IPS-NIHi7 (cell line): ENCODE measurements around the gene SDF2.
"Not testable (repeated sequence)": the region's sequence is repeated elsewhere in the genome, so short reads cannot be mapped to it uniquely, and the experiment has no call there.

ENCODE experiments used
- DNase-seq: peaks from one replicate; pipeline ENCODE4 v3.0.0; 2012; ENCODE audit warnings: mixed read lengths; ENCODE audit errors: extremely low spot score

Gene SDF2

DNA sequence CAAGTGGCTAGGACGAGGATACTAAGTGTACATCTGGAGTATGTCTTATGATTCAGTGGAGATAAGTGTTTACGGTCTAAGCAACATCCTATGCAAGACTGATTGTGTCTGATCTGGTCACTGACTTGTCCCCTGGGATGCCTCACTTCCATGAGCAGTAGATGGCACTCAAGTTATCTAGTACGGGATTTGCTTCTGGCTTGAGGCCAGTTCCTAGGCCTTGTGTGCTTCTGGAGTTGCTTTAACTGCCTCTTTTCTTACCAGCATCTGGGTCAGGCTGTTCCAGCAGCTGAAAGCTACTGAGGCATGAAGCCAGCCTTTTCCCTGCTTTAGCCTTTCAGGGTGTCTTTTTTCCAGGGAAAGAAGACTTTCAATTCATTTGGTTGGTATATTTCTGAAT, 23.3 kb upstream of the SDF2 start:
- DNase-seq = no peak

DNA sequence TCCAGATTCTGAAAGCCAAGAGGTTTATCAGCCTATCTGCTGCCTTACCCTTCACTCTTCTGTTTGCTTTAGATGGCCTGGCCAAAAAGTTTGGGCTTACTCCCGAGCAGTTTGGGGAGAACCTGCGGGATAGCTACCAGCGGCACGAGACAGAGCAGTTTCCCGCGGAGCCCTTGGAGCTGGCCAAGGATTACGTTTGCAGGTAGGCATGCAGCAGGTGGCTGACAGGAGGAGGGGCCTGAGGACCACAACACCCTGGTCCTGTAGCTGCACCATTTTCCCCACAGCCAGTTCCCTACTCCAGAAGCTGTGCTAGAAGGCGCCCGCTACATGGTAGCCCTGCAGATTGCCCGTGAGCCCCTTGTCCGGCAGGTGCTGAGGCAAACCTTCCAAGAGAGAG, 20.9 kb upstream of the SDF2 start:
- DNase-seq = no peak

DNA sequence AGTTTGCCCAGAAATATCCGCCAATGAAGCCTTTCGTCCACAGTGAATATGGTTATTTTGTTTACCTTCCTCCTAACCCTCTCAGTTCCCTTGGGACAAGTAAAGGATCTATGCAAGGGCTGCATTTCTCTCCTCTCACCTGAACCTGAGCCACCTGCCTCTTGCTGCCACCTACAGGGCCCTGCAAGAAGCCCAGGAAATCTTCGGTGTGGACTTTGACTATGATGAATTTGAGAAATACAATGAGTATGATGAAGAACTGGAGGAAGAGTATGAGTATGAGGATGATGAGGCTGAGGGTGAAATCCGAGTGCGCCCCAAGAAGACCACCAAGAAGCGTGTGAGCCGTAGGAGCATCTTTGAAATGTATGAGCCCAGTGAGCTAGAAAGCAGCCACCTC, 14.3 kb upstream of the SDF2 start:
- peak; percentile 44 for DNase-seq

DNA sequence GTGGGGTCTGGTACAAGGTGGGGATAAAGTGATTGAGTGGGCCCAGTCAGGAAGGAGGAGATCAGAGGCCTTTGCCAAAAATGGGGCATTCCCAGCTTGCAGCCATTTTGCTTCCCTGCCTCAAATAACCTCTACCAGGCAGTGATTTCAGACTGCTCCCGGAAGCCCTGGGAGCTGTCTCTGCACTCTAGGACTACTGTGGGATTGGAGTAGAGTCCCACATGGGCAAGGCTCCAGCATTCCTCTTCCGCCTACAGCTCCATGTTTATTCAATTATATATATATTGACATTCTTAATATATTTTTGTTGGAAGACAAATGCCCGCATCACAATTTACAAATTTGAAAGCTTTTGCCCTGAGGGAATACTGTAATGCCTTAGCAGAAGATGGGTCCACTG, 13.8 kb upstream of the SDF2 start:
- no peak for DNase-seq

DNA sequence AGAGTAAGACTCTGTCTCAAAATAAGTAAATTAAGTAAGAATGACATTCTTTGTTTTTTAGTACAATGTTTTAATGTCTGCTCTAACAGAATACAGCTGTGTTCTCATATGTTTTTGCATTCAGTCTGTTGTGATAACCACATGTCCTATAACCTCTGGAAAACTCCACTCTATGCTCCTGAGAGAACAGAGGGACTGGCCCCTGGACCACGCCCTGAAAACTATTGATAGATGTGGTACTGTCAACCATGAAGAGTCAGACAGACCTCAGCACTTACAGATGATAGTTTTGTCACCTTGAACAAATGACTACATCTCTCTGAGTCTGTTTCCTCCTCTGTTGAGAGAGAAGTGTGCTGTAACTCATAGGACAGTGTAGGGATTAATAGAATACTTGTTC, 8.2 kb upstream of the SDF2 start:
- DNase-seq = no peak

DNA sequence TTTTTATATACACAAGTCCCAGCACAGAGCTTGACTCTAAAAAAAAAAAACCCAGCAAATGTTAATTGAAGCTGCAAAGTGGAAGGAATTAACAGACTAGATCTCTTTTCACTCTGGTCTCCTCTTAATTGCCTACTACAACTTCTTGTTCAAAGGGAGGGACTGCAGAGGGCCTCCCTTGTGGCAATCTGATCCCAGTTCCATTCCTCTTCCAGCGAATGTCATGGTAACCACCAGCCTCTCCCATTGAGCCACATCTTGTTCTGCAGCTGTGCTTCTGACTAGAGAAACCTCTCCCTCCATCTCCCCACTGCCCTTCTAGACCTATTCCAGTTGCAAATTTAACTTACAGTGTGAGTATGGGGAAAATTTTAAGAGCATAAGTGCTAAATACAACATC, 6.2 kb upstream of the SDF2 start:
- no peak for DNase-seq

DNA sequence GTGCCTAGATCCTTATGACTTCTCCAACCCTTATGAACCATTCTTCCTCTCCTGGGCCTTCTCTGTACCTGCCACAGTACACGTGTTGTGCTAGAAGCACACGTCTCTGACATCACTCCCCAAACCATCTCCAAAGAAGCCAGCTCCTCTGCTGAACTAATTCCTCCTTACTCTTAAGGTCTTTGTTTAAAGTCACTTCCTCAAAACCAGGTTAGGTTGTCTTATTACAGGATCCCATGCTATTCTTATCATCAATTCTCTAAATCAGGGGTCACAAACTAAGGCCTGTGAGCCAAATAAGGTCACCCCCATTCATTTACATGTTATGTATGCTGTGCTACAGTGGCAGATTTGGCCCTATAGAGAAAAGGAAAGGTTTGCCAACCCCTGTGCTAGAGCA, 4.3 kb upstream of the SDF2 start:
- no peak for DNase-seq

GRCh38 chr17:28663723-28664122, 2.0 kb upstream of the SDF2 start:
- no peak for DNase-seq

DNA sequence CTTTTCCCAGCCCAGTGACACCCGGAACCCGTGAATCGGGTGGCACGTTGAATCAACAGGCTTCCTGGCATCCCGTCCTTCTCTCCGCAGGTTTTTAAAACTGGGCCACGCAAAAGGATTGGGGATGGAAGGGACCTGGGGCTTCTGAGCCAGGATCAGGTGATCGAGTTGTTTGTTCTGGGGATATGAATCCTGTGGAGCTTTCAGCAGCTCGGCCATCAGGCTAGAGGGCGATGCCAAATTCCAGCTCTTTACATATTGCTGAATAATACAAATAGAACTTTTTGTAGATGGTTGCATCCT, 772 bp upstream of the SDF2 start:
- no peak for DNase-seq

DNA sequence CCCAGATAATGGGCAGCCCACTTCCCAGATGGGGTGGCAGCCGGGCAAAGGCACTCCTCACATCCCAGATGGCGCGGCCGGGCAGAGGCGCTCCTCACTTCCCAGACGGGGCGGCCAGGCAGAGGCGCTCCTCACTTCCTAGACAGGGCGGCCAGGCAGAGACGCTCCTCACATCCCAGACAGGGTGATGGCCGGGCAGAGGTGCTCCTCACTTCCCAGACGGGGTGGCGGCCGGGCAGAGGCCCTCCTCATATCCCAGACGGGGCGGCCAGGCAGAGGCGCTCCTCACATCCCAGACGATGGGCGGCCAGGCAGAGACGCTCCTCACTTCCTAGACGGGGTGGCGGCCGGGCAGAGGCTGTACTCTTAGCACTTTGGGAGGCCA, 2.2 kb downstream of the SDF2 start:
- DNase-seq = not testable (repeated sequence)

DNA sequence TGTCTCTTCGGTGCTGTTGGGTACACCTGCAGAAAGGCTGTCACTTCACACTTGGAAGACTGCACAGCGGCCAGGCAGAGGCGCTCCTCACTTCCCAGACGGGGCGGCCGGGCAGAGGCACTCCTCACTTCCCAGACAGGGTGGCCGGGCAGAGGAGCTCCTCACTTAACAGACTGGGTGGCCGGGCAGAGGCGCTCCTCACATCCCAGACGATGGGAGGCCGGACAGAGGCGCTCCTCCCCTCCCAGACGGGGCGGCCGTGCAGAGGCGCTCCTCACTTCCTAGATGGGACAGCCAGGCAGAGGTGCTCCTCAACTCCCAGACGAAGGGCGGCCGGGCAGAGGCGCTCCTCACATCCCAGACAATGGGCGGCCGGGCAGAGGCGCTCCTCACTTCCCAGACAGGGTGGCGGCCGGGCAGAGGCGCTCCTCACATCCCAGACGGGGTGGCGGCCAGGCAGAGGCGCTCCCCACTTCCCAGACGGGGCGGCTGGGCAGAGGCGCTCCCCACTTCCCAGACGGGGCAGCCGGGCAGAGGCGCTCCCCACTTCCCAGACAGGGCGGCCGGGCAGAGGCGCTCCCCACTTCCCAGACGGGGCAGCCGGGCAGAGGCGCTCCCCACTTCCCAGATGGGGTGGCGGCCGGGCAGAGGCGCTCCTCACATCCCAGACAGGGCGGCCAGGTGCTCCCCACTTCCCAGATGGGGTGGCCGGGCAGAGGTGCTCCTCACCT, 2.8 kb downstream of the SDF2 start:
- DNase-seq = not testable (repeated sequence)

- DNase-seq = not testable (repeated sequence)
Observed at GRCh38 chr17:28658342-28658741, 3.4 kb downstream of the SDF2 start.

GRCh38 chr17:28657756-28658155, 4.0 kb downstream of the SDF2 start:
- no peak for DNase-seq

DNA sequence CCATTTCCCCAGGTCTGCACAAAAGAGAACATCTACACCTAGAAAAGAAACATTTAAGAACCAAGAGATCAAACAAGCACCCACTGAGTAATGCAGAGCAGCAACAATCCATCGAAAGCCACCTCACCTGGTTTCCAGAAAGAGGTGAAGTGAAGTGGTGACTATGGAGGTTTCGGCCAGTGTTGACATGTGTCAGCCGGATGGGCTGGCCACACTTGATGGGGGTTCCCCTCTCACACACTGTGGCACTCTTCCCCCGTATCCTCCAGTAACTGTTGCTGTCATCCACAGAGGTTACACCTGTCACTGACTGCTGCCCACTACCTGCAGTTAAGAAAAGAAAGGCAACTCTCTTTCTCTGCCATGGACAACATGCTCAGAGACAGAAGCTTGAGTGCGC, 6.5 kb downstream of the SDF2 start:
- no peak for DNase-seq

- DNase-seq = no peak
Observed at GRCh38 chr17:28648698-28649097, 13.0 kb downstream of the SDF2 start.

- DNase-seq = no peak
Observed at GRCh38 chr17:28646039-28646754, 15.5 kb downstream of the SDF2 start.

DNA sequence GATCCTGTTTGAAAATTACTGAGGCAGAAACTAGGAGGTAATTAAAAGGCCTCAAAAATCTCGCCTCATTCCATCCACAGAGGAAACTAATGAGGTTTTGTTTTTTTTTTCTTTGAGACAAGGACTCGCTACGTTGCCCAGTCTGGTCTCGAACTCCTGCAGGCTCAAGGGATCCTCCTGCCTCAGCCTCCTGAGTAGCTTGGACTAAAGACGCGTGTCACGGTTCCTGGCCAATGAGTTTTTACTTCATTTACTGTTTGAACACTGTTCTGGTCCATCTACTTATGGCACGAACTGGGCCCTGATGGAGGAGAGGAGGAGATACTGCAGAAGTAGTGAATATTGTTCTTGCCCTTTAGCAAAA, 16.1 kb downstream of the SDF2 start:
- DNase-seq = no peak

DNA sequence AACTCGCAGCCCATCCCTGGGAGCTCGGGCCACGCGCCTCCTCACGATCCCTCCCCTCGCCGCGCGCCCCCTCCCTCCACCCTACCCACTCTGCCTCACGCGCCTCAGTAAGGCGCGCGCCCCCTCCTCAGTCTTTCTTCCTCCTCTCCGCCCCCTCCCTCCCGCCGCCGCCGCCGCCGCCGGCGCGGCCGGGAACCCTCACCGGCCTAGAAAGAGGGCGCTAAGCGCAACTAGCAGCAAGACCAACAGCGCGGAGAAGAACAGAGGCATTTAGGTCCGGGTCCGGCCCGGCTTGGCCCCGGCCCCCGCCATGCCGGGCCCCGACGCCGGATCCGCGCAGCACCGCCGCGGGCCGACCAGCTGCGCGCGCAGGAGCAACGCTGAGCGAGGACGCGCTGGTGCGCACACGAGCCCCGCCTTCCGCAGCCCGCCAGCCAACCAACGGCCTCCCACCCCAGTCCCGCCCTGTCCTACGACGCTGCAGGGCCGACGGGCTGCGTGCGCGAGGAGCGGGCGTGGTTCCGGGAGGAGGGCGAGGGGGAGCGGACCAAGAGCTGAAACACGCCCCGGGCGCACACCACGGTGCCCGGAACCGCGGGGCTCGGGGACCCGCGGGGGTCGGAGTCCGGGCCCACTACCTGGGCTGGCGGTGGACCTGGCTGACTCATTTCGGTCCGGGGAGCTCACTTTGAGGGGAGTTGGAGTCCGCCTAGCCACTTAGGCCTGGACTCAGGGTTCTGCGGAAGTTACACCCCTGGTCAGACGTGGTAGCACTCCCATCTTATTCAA, 16.7 kb downstream of the SDF2 start, which contains the start of gene BLTP2:
TSS of gene BLTP2 (minus strand) at position 372 of the 789 bp plus-strand sequence. CDS start at position 270, 102 bp downstream.
- peak; percentile 99 for DNase-seq

GRCh38 chr17:28643983-28644786, 17.5 kb downstream of the SDF2 start:
- peak; percentile 71 for DNase-seq

GRCh38 chr17:28641579-28641978, 20.1 kb downstream of the SDF2 start:
- DNase-seq = no peak

GRCh38 chr17:28635506-28635905, 26.2 kb downstream of the SDF2 start:
- no peak for DNase-seq
